ENCODE results near the gene CXCL17.
A peak's percentile ranks its signal among the peaks of the same experiment; 100 is the strongest.
"Not testable (repeated sequence)": the region's sequence is repeated elsewhere in the genome, so short reads cannot be mapped to it uniquely, and the experiment has no call there.

Gene CXCL17

DNA sequence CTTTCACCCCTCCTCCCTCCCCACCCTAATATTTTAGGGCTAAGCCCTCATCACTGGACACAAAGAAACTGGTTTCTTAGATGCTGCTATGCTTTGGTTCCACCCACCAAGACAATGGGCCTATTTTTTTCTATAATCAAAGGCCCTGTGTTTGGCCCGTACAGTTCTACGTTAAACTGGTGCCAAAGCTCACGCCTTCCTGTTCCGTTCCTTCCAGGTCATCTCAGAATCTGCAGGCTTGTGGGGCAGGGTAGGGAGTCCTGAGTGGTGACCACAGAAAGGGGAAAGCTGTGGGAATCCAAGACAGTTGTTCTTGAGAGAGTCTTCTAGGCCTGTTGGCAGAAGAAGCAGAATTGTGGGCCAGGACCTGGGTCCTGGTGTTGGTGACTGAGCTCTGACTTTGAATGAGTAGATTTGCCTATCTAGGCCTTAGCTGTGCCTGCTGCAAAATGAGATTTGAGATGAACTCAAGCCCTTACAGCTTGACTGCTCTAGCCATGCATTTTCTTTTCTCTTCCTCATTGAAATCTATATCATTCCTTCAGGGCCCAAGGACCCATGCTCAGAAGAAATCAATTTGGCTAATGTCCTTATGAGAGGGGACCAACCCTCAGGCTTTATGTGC lies 19.1 kb upstream of the CXCL17 start:
- TF ChIP-seq, protein P1, sequence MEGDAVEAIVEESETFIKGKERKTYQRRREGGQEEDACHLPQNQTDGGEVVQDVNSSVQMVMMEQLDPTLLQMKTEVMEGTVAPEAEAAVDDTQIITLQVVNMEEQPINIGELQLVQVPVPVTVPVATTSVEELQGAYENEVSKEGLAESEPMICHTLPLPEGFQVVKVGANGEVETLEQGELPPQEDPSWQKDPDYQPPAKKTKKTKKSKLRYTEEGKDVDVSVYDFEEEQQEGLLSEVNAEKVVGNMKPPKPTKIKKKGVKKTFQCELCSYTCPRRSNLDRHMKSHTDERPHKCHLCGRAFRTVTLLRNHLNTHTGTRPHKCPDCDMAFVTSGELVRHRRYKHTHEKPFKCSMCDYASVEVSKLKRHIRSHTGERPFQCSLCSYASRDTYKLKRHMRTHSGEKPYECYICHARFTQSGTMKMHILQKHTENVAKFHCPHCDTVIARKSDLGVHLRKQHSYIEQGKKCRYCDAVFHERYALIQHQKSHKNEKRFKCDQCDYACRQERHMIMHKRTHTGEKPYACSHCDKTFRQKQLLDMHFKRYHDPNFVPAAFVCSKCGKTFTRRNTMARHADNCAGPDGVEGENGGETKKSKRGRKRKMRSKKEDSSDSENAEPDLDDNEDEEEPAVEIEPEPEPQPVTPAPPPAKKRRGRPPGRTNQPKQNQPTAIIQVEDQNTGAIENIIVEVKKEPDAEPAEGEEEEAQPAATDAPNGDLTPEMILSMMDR (IDR thresholded peaks at IDR 0.05; ENCODE audit: insufficient read depth, missing control alignments): no peak
- FAIRE-seq (no peak), DNase-seq (ENCODE audit: insufficient read length, low spot score) (no peak)

DNA sequence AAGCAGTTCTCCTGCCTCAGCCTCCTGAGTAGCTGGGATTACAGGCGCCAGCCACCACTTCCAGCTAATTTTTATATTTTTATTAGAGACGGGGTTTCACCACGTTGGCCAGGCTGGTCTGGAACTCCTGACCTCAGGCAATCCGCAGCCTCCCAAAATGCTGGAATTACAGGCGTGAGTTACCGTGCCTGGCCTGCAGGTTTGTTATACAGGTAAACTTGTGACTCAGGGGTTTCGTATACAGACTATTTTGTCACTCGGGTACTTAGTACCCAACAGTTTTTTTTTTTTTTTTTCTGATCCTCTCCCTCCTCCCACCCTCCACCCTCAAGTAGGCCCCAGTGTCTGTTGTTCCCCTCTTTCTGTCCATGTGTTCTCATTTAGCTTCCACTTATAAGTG lies 18.5 kb upstream of the CXCL17 start:
- not testable (repeated sequence) for DNase-seq (ENCODE audit: insufficient read length, low spot score); FAIRE-seq

DNA sequence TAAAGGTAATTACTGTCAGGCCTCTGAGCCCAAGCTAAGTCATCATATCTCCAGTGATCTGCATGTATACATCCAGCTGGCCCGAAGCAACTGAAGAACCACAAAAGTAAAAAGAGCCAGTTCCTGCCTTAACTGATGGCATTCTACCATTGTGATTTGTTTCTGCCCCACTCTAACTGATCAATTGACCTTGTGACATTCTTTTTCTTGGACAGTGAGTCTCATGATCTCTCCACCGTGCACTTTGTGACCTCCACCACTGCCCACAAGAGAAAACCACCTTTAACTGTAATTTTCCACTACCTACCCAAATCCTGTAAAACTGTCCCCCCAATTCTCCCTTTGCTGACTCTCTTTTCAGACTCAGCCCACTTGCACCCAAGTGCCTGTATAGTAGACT lies 17.2 kb upstream of the CXCL17 start:
- DNase-seq (ENCODE audit: insufficient read length, low spot score) (no peak), FAIRE-seq (no peak)
- TF ChIP-seq, protein P1 (IDR thresholded peaks at IDR 0.05; ENCODE audit: insufficient read depth, missing control alignments): no peak

DNA sequence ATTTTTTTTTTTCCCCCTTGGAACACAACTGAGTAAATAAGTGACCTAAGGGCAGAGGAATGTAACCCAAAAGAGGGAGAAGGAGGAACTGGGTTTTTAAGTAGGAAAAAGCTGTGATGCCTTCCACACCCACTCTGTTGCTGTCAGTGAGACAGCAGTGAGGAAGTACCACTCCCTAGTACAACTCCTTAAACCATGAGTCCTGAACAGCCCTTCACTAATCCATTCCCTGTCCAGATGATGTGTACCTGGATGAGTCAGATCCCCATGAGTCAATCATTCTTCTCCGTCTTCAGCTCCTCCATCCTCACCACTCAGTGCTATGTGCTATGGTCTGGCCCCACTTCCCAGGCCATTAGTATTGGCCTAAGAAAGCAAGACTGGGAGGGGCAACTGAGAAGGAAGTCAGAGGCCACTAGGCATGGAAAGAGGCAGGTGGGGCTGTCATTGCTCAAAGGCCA lies 12.9 kb upstream of the CXCL17 start:
- TF ChIP-seq, protein P1 (IDR thresholded peaks at IDR 0.05; ENCODE audit: insufficient read depth, missing control alignments): no peak
- DNase-seq (ENCODE audit: insufficient read length, low spot score): no peak
- FAIRE-seq: no peak

DNA sequence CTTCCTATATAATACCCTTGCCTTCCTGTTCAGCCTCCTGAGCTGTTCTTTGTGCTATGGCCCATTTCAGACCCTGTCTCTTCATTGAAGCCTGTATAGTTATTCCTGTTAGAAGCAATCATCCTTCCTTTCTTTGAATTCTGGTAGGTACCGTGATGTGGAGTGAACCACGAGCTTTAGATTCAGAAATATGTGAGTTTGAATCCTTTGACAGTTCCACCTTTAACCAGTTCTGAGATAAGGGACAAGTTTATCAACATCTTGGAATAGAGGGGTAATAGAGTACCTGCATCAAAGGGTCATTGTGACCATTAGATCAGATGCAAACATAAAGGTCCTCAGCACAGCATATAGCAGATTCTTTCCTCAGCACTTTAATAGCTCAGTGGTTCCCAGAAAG lies 12.3 kb upstream of the CXCL17 start:
- TF ChIP-seq, protein P1 (IDR thresholded peaks at IDR 0.05; ENCODE audit: insufficient read depth, missing control alignments): no peak
- FAIRE-seq (no peak), DNase-seq (ENCODE audit: insufficient read length, low spot score) (no peak)

DNA sequence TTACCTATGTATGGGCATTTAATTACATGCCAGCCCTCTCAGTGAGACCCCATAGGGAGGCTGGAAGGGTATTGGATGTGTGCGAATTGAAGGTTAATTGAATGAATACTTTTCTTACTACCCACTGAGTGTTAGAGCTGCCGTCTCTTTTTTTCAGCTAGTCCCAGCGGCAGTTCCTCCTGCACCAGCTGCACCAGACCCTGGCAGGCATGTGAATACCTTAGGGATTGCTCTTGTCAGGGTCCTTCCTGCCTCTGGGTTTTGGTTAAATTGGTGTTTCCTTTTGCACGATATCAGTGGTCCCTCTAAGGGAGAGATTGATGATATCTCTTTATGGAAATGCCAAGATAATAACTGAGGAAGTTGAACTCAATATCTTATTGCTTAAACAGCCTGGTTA lies 9.8 kb upstream of the CXCL17 start:
- DNase-seq (ENCODE audit: insufficient read length, low spot score) (no peak), FAIRE-seq (no peak)
- TF ChIP-seq, protein P1 (IDR thresholded peaks at IDR 0.05; ENCODE audit: insufficient read depth, missing control alignments): no peak

DNA sequence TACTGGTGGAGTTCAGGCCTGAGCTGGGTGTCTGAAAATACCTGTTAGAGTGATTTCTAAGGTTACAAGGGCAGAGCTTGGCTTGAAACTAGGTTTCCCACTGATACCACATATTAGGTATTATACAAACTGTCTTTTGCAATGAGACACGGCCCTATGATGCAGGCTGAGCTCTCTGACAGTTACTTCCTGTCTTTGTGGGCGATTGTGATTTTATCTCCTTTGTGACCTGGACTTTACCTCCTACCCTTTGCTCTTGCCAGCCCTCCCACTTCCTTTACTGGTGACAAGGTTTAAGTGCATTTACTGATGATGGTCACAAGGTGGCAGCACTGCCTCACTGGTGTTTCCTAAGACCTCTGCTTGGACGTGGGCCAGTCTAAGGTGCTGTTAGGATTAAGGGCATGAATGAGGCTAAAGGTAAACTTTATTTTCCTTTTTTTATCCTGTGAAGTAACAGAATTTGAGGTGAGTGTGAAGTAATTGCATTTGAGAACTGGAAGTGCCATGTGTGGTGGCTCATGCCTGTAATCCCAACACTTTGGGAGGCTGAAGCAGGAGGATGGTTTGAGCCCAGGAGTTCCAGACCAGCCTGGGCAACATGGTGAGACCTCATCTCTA lies 7.7 kb upstream of the CXCL17 start:
- DNase-seq (ENCODE audit: insufficient read length, low spot score): peak; percentile 62
- FAIRE-seq: no peak
- TF ChIP-seq, protein P1 (IDR thresholded peaks at IDR 0.05; ENCODE audit: insufficient read depth, missing control alignments): peak; percentile 97

DNA sequence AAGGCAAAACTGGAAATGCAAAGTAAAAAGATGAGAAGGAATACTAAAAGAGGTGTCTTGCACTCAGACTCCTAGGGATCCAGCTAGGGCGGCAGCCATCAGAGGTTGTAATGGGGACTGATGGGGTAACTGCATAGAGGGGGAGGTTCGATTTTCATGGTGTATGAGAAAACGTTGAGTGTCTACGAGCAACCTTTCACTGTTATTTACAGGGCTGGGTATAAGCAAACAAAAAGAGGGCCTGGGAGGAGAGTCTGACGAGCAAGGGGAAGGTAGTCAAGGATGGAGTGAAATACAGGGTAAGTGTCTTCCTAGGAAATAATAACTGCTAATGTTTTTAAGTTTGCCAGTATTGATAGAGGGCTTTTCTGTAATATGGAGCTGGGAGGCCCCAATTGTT lies 5.6 kb upstream of the CXCL17 start:
- not testable (repeated sequence) for FAIRE-seq; DNase-seq (ENCODE audit: insufficient read length, low spot score)
